HEK293 (cell line): Measurements from ENCODE around the gene SP2.
A peak's percentile ranks its signal among the peaks of the same experiment; 100 is the strongest.

Experiments
- EGR2 ChIP-seq: fragments of 450-650 bp; formaldehyde crosslinking; IDR thresholded peaks from 2 replicates; pipeline ENCODE4 v1.5.1; 2016; ENCODE audit warnings: low read depth, missing biosample characterization, missing genetic modification characterization
- GLIS2 ChIP-seq: fragments of 450-650 bp; formaldehyde crosslinking; IDR thresholded peaks from 2 replicates; pipeline ENCODE4 v1.5.1; 2016; ENCODE audit warnings: missing biosample characterization, missing genetic modification characterization
- HOXA7 ChIP-seq: sonication (generic); formaldehyde crosslinking; IDR thresholded peaks from 2 replicates; pipeline ENCODE4 v1.8.1; 2022; ENCODE audit warnings: missing genetic modification reagents, borderline replicate concordance
- HOXC10 ChIP-seq: sonication (generic); formaldehyde crosslinking; IDR thresholded peaks from 2 replicates; pipeline ENCODE4 v1.8.1; 2023; ENCODE audit warnings: mild to moderate bottlenecking, missing genetic modification reagents
- KLF7 ChIP-seq: fragments of 450-650 bp; formaldehyde crosslinking; IDR thresholded peaks from 2 replicates; pipeline ENCODE4 v1.5.1; 2016; ENCODE audit warnings: missing biosample characterization, missing genetic modification characterization, borderline replicate concordance
- OVOL3 ChIP-seq: fragments of 450-650 bp; formaldehyde crosslinking; IDR thresholded peaks from 2 replicates; pipeline ENCODE4 v1.5.1; 2016; ENCODE audit warnings: missing biosample characterization, missing genetic modification characterization
- REPIN1 ChIP-seq: fragments of 450-650 bp; formaldehyde crosslinking; IDR thresholded peaks from 2 replicates; pipeline ENCODE4 v1.5.1; 2017; ENCODE audit warnings: missing biosample characterization, missing genetic modification characterization, low read depth
- REST ChIP-seq: fragments of 450-650 bp; formaldehyde crosslinking; IDR thresholded peaks from 2 replicates; pipeline ENCODE4 v1.5.1; 2016; ENCODE audit warnings: missing biosample characterization, missing genetic modification characterization
- TSHZ1 ChIP-seq: fragments of 450-650 bp; formaldehyde crosslinking; IDR thresholded peaks from 2 replicates; pipeline ENCODE4 v1.5.1; 2016; ENCODE audit warnings: missing biosample characterization, missing genetic modification characterization, borderline replicate concordance
- YY1 ChIP-seq: fragments of 450-650 bp; formaldehyde crosslinking; IDR thresholded peaks from 2 replicates; pipeline ENCODE4 v1.5.1; 2018; ENCODE audit warnings: missing biosample characterization, missing genetic modification characterization
- ZBTB44 ChIP-seq: fragments of 450-650 bp; IDR thresholded peaks from 2 replicates; pipeline ENCODE4 v1.5.1; 2018; ENCODE audit warnings: missing biosample characterization, mild to moderate bottlenecking, missing genetic modification characterization
- ZIC2 ChIP-seq: fragments of 450-650 bp; formaldehyde crosslinking; IDR thresholded peaks from 2 replicates; pipeline ENCODE4 v1.5.1; 2016; ENCODE audit warnings: missing biosample characterization, missing genetic modification characterization
- ZNF157 ChIP-seq: fragments of 450-650 bp; formaldehyde crosslinking; IDR thresholded peaks from 2 replicates; pipeline ENCODE4 v1.5.1; 2016; ENCODE audit warnings: missing biosample characterization, missing genetic modification characterization
- ZNF174 ChIP-seq: fragments of 450-650 bp; formaldehyde crosslinking; IDR thresholded peaks from 2 replicates; pipeline ENCODE4 v1.5.0; 2017; ENCODE audit warnings: missing biosample characterization, mild to moderate bottlenecking, missing genetic modification characterization
- ZNF184 ChIP-seq: fragments of 450-650 bp; IDR thresholded peaks from 2 replicates; pipeline ENCODE4 v1.5.1; 2018; ENCODE audit warnings: missing biosample characterization, mild to moderate bottlenecking, missing genetic modification characterization
- ZNF280C ChIP-seq: fragments of 450-650 bp; formaldehyde crosslinking; IDR thresholded peaks from 2 replicates; pipeline ENCODE4 v1.5.1; 2016; ENCODE audit warnings: missing biosample characterization, missing genetic modification characterization
- ZNF335 ChIP-seq: fragments of 450-650 bp; formaldehyde crosslinking; conservative IDR thresholded peaks from 2 replicates; pipeline ENCODE4 v1.5.1; 2016; ENCODE audit warnings: missing biosample characterization, missing genetic modification characterization
- ZNF362 ChIP-seq: fragments of 450-650 bp; formaldehyde crosslinking; IDR thresholded peaks from 2 replicates; pipeline ENCODE4 v1.5.1; 2016; ENCODE audit warnings: missing biosample characterization, missing genetic modification characterization
- ZNF433 ChIP-seq: fragments of 450-650 bp; formaldehyde crosslinking; IDR thresholded peaks from 2 replicates; pipeline ENCODE4 v1.5.1; 2016; ENCODE audit warnings: missing biosample characterization, missing genetic modification characterization, low read depth
- ZNF513 ChIP-seq: fragments of 450-650 bp; IDR thresholded peaks from 2 replicates; pipeline ENCODE4 v1.5.1; 2018; ENCODE audit warnings: missing biosample characterization, missing genetic modification characterization
- ZNF561 ChIP-seq: fragments of 450-650 bp; IDR thresholded peaks from 2 replicates; pipeline ENCODE4 v1.5.1; 2018; ENCODE audit warnings: missing biosample characterization, missing genetic modification characterization, borderline replicate concordance
- ZNF677 ChIP-seq: fragments of 450-650 bp; IDR thresholded peaks from 2 replicates; pipeline ENCODE4 v1.5.0; 2018; ENCODE audit warnings: missing biosample characterization, mild to moderate bottlenecking, missing genetic modification characterization, moderate library complexity
- ZNF701 ChIP-seq: fragments of 450-650 bp; formaldehyde crosslinking; IDR thresholded peaks from 2 replicates; pipeline ENCODE4 v1.5.1; 2016; ENCODE audit warnings: missing biosample characterization, missing genetic modification characterization
- ZNF777 ChIP-seq: fragments of 450-650 bp; formaldehyde crosslinking; IDR thresholded peaks from 2 replicates; pipeline ENCODE4 v1.5.1; 2017; ENCODE audit warnings: missing biosample characterization, missing genetic modification characterization, borderline replicate concordance

SP2 gene

GRCh38 chr17:47888293-47888692, 7.7 kb upstream of the SP2 start (continued):
- TF ChIP-seq ZNF174 (no peak), ZNF335 (tag by site-specific recombination) (peak; percentile 15), TSHZ1 (no peak), ZNF701 (tag by site-specific recombination) (no peak), REPIN1 (tag by site-specific recombination) (no peak), ZNF280C (no peak), REST (tag by site-specific recombination) (no peak), KLF7 (tag by site-specific recombination) (no peak), ZBTB44 (no peak), EGR2 (tag by site-specific recombination) (peak; percentile 69; the same call in 1 of the 2 replicates), ZNF362 (tag by site-specific recombination) (no peak), ZNF561 (tag by site-specific recombination) (no peak), ZNF777 (tag by site-specific recombination) (no peak), OVOL3 (tag by site-specific recombination) (no peak), ZNF513 (no peak), HOXC10 (no peak), ZNF184 (0 out of 2 replicates have a peak, but pooled peaks have one; percentile 47), ZNF157 (no peak), ZIC2 (tag by site-specific recombination) (no peak), ZNF433 (tag by site-specific recombination) (no peak), GLIS2 (tag by site-specific recombination) (no peak), ZNF677 (no peak), YY1 (tag by site-specific recombination) (no peak), HOXA7 (no peak)
